SK-N-SH treated with all-trans-retinoic acid at 6 μM for 48 hours (cell line): Measurements from ENCODE around the gene NPAS3.

Experiments used
- ATAC-seq: fragments of 200-7000 bp; cut with Tn5 transposase; 3 replicates; pipeline ENCODE4 v1.9.1; 2020; ENCODE audit warnings: mild to moderate bottlenecking, moderate library complexity
- ARNTL ChIP-seq: fragments of 450-650 bp; formaldehyde crosslinking; IDR thresholded peaks from 2 replicates; pipeline ENCODE4 v1.5.0; 2020; ENCODE audit warnings: low read depth, mild to moderate bottlenecking, moderate library complexity, borderline replicate concordance
- BACH2 ChIP-seq: fragments of 250-450 bp; sonication (Bioruptor Pico); IDR thresholded peaks from 2 replicates; pipeline ENCODE4 v1.9.0; 2021; ENCODE audit warnings: mild to moderate bottlenecking, borderline replicate concordance
- CREB5 ChIP-seq: fragments of 250-450 bp; sonication (Bioruptor Pico); IDR thresholded peaks from 2 replicates; pipeline ENCODE4 v1.5.1; 2020; ENCODE audit warnings: low read depth, mild to moderate bottlenecking, moderate library complexity
- CSDC2 ChIP-seq: fragments of 250-450 bp; sonication (Bioruptor Pico); IDR thresholded peaks from 2 replicates; pipeline ENCODE4 v1.5.0; 2020; ENCODE audit warnings: mild to moderate bottlenecking, moderate library complexity
- GLIS3 ChIP-seq: fragments of 250-450 bp; sonication (Bioruptor Pico); IDR thresholded peaks from 2 replicates; pipeline ENCODE4 v1.5.0; 2020; ENCODE audit warnings: mild to moderate bottlenecking, moderate library complexity
- ISL1 ChIP-seq: fragments of 250-450 bp; sonication (Bioruptor Pico); IDR thresholded peaks from 2 replicates; pipeline ENCODE4 v2.1.2; 2022; ENCODE audit warnings: mild to moderate bottlenecking, moderate library complexity
- OSR1 ChIP-seq: fragments of 250-450 bp; sonication (Bioruptor Pico); IDR thresholded peaks from 2 replicates; pipeline ENCODE4 v1.8.0; 2022; ENCODE audit warnings: moderate library complexity, mild to moderate bottlenecking, inconsistent platforms
- PATZ1 ChIP-seq: fragments of 250-450 bp; sonication (Bioruptor Pico); IDR thresholded peaks from 2 replicates; pipeline ENCODE4 v1.8.0; 2020; ENCODE audit warnings: mild to moderate bottlenecking, moderate library complexity, borderline replicate concordance
- POU6F1 ChIP-seq: fragments of 250-450 bp; sonication (Bioruptor Pico); IDR thresholded peaks from 2 replicates; pipeline ENCODE4 v1.8.0; 2021; ENCODE audit warnings: low read depth, mild to moderate bottlenecking, moderate library complexity, borderline replicate concordance
- RARB ChIP-seq: fragments of 250-450 bp; sonication (Bioruptor Pico); IDR thresholded peaks from 2 replicates; pipeline ENCODE4 v1.8.0; 2021; ENCODE audit warnings: mild to moderate bottlenecking, moderate library complexity
- TCF4 ChIP-seq: fragments of 250-450 bp; sonication (Bioruptor Pico); IDR thresholded peaks from 2 replicates; pipeline ENCODE4 v1.8.0; 2021; ENCODE audit warnings: mild to moderate bottlenecking, moderate library complexity, borderline replicate concordance
- TOX ChIP-seq: fragments of 250-450 bp; sonication (Bioruptor Pico); IDR thresholded peaks from 2 replicates; pipeline ENCODE4 v1.8.0; 2021; ENCODE audit warnings: mild to moderate bottlenecking, moderate library complexity, borderline replicate concordance
- TSHZ2 ChIP-seq: fragments of 250-450 bp; sonication (Bioruptor Pico); IDR thresholded peaks from 2 replicates; pipeline ENCODE4 v1.5.0; 2020; ENCODE audit warnings: mild to moderate bottlenecking, moderate library complexity
- ZC3H10 ChIP-seq: fragments of 250-450 bp; sonication (Bioruptor Pico); IDR thresholded peaks from 2 replicates; pipeline ENCODE4 v1.5.1; 2021; ENCODE audit warnings: mild to moderate bottlenecking, moderate library complexity
- ZFP3 ChIP-seq: fragments of 250-450 bp; sonication (Bioruptor Pico); IDR thresholded peaks from 2 replicates; pipeline ENCODE4 v1.5.0; 2020; ENCODE audit warnings: mild to moderate bottlenecking, moderate library complexity
- ZNF565 ChIP-seq: fragments of 450-650 bp; formaldehyde crosslinking; conservative IDR thresholded peaks from 2 replicates; pipeline ENCODE4 v1.5.0; 2020; ENCODE audit warnings: low read depth, mild to moderate bottlenecking, moderate library complexity
- ZNF70 ChIP-seq: fragments of 450-650 bp; formaldehyde crosslinking; IDR thresholded peaks from 2 replicates; pipeline ENCODE4 v1.5.0; 2020; ENCODE audit warnings: mild to moderate bottlenecking, moderate library complexity
- ZNF8 ChIP-seq: fragments of 450-650 bp; formaldehyde crosslinking; IDR thresholded peaks from 2 replicates; pipeline ENCODE4 v1.5.0; 2020; ENCODE audit warnings: mild to moderate bottlenecking, moderate library complexity

NPAS3 gene

GRCh38 chr14:33349871-33350270, 411.2 kb downstream of the NPAS3 start (continued):
- TF ChIP-seq TSHZ2 (CRISPR knock-in tag), result no peak

GRCh38 chr14:33350366-33350990, 411.8 kb downstream of the NPAS3 start:
- no peak for ATAC-seq
- TF ChIP-seq TCF4, result no peak
- TF ChIP-seq ZC3H10, result no peak
- no peak for TF ChIP-seq OSR1
- no peak for TF ChIP-seq GLIS3 (CRISPR knock-in tag)
- no peak for TF ChIP-seq POU6F1
- TF ChIP-seq CREB5 (CRISPR knock-in tag), result no peak
- TF ChIP-seq ZFP3 (CRISPR knock-in tag), result no peak
- TF ChIP-seq PATZ1 (CRISPR knock-in tag), result no peak
- no peak for TF ChIP-seq ZNF70 (CRISPR knock-in tag)
- TF ChIP-seq ISL1, result no peak
- no peak for TF ChIP-seq RARB (CRISPR knock-in tag)

GRCh38 chr14:33352821-33353220, 414.1 kb downstream of the NPAS3 start:
- ATAC-seq, result no peak
- TF ChIP-seq RARB (CRISPR knock-in tag) (no peak), ZNF565 (no peak), TSHZ2 (CRISPR knock-in tag) (no peak), CSDC2 (CRISPR knock-in tag) (no peak), BACH2 (CRISPR knock-in tag) (no peak), ARNTL (no peak), ZNF8 (CRISPR knock-in tag) (no peak), TOX (CRISPR knock-in tag) (no peak), GLIS3 (CRISPR knock-in tag) (no peak), TCF4 (no peak), PATZ1 (CRISPR knock-in tag) (no peak), ZNF70 (CRISPR knock-in tag) (no peak)
